Liver (tissue), 9 donors: ENCODE measurements around the gene SNX1. TPM values are rescaled to one million over a fixed set of nuclear protein-coding genes. Genes with fewer than 3 reads are reported as not detected.
"Not testable (repeated sequence)": the region's sequence is repeated elsewhere in the genome, so short reads cannot be mapped to it uniquely, and the experiment has no call there.

ENCODE experiments used
- DNase-seq: peaks from one replicate; pipeline ENCODE4 v3.0.0-alpha.2; 2017; ENCODE audit warnings: low spot score
- H3K27ac ChIP-seq, 2 donors: one replicate each; pipeline ENCODE4 v1.7.0; 2013; ENCODE audit warnings: inconsistent platforms in 2 of 2, low read length in 2 of 2, control low read depth in 1 of 2, low read depth in 1 of 2, mild to moderate bottlenecking in 1 of 2
- H3K27me3 ChIP-seq, 4 donors: one replicate each; pipeline versions ENCODE4 v1.6.1 to v1.7.0; 2013; ENCODE audit warnings: low read length in 3 of 4, inconsistent platforms in 1 of 4, mild to moderate bottlenecking in 1 of 4, moderate library complexity in 1 of 4; ENCODE audit not compliant: control insufficient read depth in 4 of 4, insufficient read depth in 4 of 4
- H3K36me3 ChIP-seq, 4 donors: one replicate each; pipeline versions ENCODE4 v1.6.1 to v1.7.0; 2013; ENCODE audit warnings: low read length in 3 of 4, mild to moderate bottlenecking in 3 of 4, low read depth in 1 of 4, moderate library complexity in 1 of 4; ENCODE audit not compliant: control insufficient read depth in 4 of 4, insufficient read depth in 3 of 4
- H3K4me1 ChIP-seq, 4 donors: one replicate each; pipeline versions ENCODE4 v1.6.1 to v1.7.0; 2013; ENCODE audit warnings: low read length in 3 of 4, mild to moderate bottlenecking in 3 of 4, moderate library complexity in 1 of 4; ENCODE audit not compliant: control insufficient read depth in 4 of 4, insufficient read depth in 4 of 4
- H3K4me3 ChIP-seq, 3 donors: one replicate each; pipeline versions ENCODE4 v1.6.1 to v1.7.0; 2013; ENCODE audit warnings: low read length in 3 of 3, control low read depth in 1 of 3, low read depth in 1 of 3, mild to moderate bottlenecking in 1 of 3
- H3K9ac ChIP-seq, 2 donors: one replicate each; pipeline ENCODE4 v1.7.0; 2013; ENCODE audit warnings: low read length in 2 of 2, mild to moderate bottlenecking in 2 of 2, moderate library complexity in 2 of 2, control low read depth in 1 of 2, low read depth in 1 of 2
- H3K9me3 ChIP-seq, 4 donors: one replicate each; pipeline versions ENCODE4 v1.6.1 to v1.7.0; 2013; ENCODE audit warnings: low read length in 3 of 4; ENCODE audit not compliant: control insufficient read depth in 4 of 4
- EGR1 ChIP-seq, 2 donors: IDR thresholded peaks; 2 replicates each; pipeline ENCODE4 v1.6.1; 2016 to 2018; ENCODE audit warnings: antibody characterized with exemption in 2 of 2, low read depth in 2 of 2
- FOXA2 ChIP-seq: IDR thresholded peaks from 2 replicates; pipeline ENCODE4 v1.6.1; 2016; ENCODE audit warnings: antibody characterized with exemption
- GABPA ChIP-seq, 2 donors: IDR thresholded peaks in 1 of 2; conservative IDR thresholded peaks in 1 of 2; 2 replicates each; pipeline ENCODE4 v1.6.1; 2016; ENCODE audit warnings: antibody characterized with exemption in 2 of 2, mild to moderate bottlenecking in 1 of 2, moderate library complexity in 1 of 2
- HNF4A ChIP-seq, 2 donors: conservative IDR thresholded peaks; 2 replicates each; pipeline ENCODE4 v1.6.1; 2016; ENCODE audit warnings: antibody characterized with exemption in 2 of 2, mild to moderate bottlenecking in 2 of 2
- HNF4G ChIP-seq: IDR thresholded peaks from 2 replicates; pipeline ENCODE4 v1.6.1; 2016; ENCODE audit warnings: antibody characterized with exemption
- JUND ChIP-seq, 2 donors: IDR thresholded peaks; 2 replicates each; pipeline ENCODE4 v1.6.1; 2016; ENCODE audit warnings: antibody characterized with exemption in 2 of 2
- RAD21 ChIP-seq, 2 donors: IDR thresholded peaks; 2 replicates each; pipeline ENCODE4 v1.6.1; 2016; ENCODE audit warnings: antibody characterized with exemption in 2 of 2, mild to moderate bottlenecking in 2 of 2
- RXRA ChIP-seq, 2 donors: IDR thresholded peaks; 2 replicates each; pipeline ENCODE4 v1.6.1; 2017 to 2018; ENCODE audit warnings: antibody characterized with exemption in 2 of 2, mild to moderate bottlenecking in 1 of 2
- SP1 ChIP-seq: IDR thresholded peaks from 2 replicates; pipeline ENCODE4 v1.6.1; 2018; ENCODE audit warnings: antibody characterized with exemption, mild to moderate bottlenecking
- TAF1 ChIP-seq: conservative IDR thresholded peaks from 2 replicates; pipeline ENCODE4 v1.6.1; 2016; ENCODE audit warnings: antibody characterized with exemption, mild to moderate bottlenecking
- YY1 ChIP-seq: IDR thresholded peaks from 2 replicates; pipeline ENCODE4 v1.6.1; 2016; ENCODE audit warnings: antibody characterized with exemption, mild to moderate bottlenecking
- WGBS: extraction: QIAGEN DNeasy Blood & Tissue Kit; methylation state at CpG from one replicate; pipeline ENCODE4 v1.1.7; 2013; 5-methylcytosine and 5-hydroxymethylcytosine counted together
- polyA plus RNA-seq, 2 donors: library from polyadenylated mRNA; stranded (reverse) in 1 of 2; unstranded in 1 of 2; fragments of 200-250 nt in 1 of 2; fragments of >200 nt in 1 of 2; fragmentation: Nextera tagmentation in 1 of 2; extraction: Ambion mirVana in 1 of 2; gene quantifications; one replicate each; pipeline versions ENCODE4 v1.2.1 to v1.2.3, GENCODE V29; 2013 to 2015
- total RNA-seq, 2 donors: library from RNA; depleted of rRNA; stranded (reverse); fragments of >200 nt; gene quantifications; one replicate each; pipeline ENCODE4 v1.2.3, GENCODE V29; 2014
- TF ChIP-seq, protein P1 (sequence below): IDR thresholded peaks from 2 replicates; pipeline ENCODE4 v1.6.1; 2016; ENCODE audit warnings: antibody characterized with exemption
- TF ChIP-seq, protein P2 (sequence below): IDR thresholded peaks from 2 replicates; pipeline ENCODE4 v1.6.1; 2016; ENCODE audit warnings: antibody characterized with exemption
- TF ChIP-seq, protein P3 (sequence below): IDR thresholded peaks from 2 replicates; pipeline ENCODE4 v1.6.1; 2016; ENCODE audit warnings: antibody characterized with exemption, mild to moderate bottlenecking
- TF ChIP-seq, protein P4 (sequence below): IDR thresholded peaks from 2 replicates; pipeline ENCODE4 v1.6.1; 2016; ENCODE audit warnings: antibody characterized with exemption
- TF ChIP-seq, protein P5 (sequence below): fragments of 150-350 bp; IDR thresholded peaks from 2 replicates; pipeline ENCODE4 v1.5.1; 2017; ENCODE audit warnings: improper control_type of control experiment, low read depth, low read length; ENCODE audit not compliant: missing input control
- donor health status: healthy.
- donor health status: healthy.
- donor health status: healthy.
- donor health status: healthy.
- donor health status: healthy.

The SNX1 gene
- total and polyA plus RNA-seq, 4 donors, result 40.0 to 67.4 (median 45.0) TPM

DNA sequence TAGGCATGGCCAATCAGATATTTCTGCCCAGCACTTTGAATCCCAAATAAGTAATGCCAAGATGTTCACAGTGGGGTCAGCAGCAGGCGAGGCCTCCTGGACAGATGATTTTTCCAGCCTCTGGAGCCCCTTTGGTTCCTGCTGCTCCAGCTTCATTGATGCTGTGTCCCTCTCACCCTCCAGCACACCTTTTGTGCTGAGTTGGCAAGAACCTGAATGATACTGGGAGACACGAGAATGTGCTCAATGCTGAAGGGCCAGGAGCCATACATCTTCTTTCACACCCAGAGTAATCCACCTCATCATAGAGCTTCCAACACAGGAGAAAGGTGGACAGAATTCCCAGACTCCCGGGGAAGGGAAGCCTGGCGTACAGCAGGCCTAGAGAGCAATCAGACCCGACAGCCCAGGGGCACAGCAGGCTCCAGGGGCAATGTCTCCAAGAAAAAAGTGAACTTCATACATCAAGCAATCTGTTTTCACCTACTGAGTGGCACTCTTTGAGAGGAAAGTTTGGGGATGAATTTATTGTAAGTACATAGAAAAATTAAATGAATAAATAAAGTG lies 42.8 kb upstream of the SNX1 start (continued):
- TF ChIP-seq EGR1 (IDR thresholded peaks at IDR 0.05; ENCODE audit: low read depth in 2 of 2), result no peak
- TF ChIP-seq, protein P1, sequence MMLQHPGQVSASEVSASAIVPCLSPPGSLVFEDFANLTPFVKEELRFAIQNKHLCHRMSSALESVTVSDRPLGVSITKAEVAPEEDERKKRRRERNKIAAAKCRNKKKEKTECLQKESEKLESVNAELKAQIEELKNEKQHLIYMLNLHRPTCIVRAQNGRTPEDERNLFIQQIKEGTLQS, result no peak

DNA sequence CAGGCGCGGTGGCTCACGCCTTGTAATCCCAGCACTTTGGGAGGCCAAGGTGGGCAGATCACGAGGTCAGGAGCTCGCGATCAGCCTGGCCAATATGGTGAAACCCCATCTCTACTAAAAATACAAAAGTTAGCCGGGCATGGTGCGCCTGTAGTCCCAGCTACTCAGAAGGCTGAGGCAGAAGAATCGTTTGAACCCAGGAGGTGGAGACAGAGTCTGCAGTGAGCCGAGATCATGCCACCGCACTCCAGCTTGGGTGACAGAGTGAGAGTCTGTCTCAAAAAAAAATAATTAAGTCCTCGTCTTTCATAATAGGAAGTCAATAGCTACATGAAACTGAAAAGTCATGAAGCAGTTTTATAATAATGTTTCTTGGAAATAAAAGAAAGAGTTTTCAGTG lies 42.1 kb upstream of the SNX1 start:
- not testable (repeated sequence) for H3K4me3 ChIP-seq, DNase-seq, H3K36me3 ChIP-seq, H3K4me1 ChIP-seq, H3K9me3 ChIP-seq, H3K9ac ChIP-seq, H3K27me3 ChIP-seq, H3K27ac ChIP-seq
- WGBS, result 93% methylated on average over 12 of the region's 12 CpGs

DNA sequence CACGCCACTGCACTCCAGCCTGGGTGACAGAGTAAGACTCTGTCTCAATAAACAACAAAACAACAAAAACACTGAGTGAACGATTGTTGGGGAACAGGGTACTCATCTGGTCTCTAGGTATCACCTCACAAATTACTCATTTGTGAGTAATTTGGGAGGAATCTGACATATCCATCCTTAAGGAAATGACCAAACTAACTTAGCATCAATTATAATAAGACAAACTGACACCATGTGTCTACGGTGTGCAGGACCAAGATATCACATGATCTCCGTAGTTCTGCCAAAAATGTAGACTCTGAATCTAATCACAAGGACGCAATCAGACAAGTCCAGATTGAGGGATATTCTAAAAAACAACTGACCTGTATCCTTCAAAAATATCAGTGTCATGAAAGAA lies 37.5 kb upstream of the SNX1 start:
- Histone ChIP-seq H3K4me3 (no peak overlapping the region), H3K9ac (no peak overlapping the region), H3K9me3 (no peaks in the 10 kb centered on the region), H3K36me3 (no peaks in the 10 kb centered on the region), H3K4me1 (no peaks in the 10 kb centered on the region), H3K27ac (no peak overlapping the region), H3K27me3 (no peaks in the 10 kb centered on the region)
- TF ChIP-seq TAF1, result no peak
- no peak for TF ChIP-seq GABPA (IDR thresholded peaks at IDR 0.05 in 1 of 2, conservative IDR thresholded peaks at IDR 0.05 in 1 of 2)
- TF ChIP-seq, protein P2, sequence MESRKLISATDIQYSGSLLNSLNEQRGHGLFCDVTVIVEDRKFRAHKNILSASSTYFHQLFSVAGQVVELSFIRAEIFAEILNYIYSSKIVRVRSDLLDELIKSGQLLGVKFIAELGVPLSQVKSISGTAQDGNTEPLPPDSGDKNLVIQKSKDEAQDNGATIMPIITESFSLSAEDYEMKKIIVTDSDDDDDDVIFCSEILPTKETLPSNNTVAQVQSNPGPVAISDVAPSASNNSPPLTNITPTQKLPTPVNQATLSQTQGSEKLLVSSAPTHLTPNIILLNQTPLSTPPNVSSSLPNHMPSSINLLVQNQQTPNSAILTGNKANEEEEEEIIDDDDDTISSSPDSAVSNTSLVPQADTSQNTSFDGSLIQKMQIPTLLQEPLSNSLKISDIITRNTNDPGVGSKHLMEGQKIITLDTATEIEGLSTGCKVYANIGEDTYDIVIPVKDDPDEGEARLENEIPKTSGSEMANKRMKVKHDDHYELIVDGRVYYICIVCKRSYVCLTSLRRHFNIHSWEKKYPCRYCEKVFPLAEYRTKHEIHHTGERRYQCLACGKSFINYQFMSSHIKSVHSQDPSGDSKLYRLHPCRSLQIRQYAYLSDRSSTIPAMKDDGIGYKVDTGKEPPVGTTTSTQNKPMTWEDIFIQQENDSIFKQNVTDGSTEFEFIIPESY, result no peak
- TF ChIP-seq, protein P1, result no peak
- no peak for TF ChIP-seq HNF4G
- no peak for TF ChIP-seq EGR1 (IDR thresholded peaks at IDR 0.05; ENCODE audit: low read depth in 2 of 2)
- TF ChIP-seq SP1, result no peak
- no peak for TF ChIP-seq YY1
- TF ChIP-seq JUND (IDR thresholded peaks at IDR 0.05), result no peak
- TF ChIP-seq, protein P3, sequence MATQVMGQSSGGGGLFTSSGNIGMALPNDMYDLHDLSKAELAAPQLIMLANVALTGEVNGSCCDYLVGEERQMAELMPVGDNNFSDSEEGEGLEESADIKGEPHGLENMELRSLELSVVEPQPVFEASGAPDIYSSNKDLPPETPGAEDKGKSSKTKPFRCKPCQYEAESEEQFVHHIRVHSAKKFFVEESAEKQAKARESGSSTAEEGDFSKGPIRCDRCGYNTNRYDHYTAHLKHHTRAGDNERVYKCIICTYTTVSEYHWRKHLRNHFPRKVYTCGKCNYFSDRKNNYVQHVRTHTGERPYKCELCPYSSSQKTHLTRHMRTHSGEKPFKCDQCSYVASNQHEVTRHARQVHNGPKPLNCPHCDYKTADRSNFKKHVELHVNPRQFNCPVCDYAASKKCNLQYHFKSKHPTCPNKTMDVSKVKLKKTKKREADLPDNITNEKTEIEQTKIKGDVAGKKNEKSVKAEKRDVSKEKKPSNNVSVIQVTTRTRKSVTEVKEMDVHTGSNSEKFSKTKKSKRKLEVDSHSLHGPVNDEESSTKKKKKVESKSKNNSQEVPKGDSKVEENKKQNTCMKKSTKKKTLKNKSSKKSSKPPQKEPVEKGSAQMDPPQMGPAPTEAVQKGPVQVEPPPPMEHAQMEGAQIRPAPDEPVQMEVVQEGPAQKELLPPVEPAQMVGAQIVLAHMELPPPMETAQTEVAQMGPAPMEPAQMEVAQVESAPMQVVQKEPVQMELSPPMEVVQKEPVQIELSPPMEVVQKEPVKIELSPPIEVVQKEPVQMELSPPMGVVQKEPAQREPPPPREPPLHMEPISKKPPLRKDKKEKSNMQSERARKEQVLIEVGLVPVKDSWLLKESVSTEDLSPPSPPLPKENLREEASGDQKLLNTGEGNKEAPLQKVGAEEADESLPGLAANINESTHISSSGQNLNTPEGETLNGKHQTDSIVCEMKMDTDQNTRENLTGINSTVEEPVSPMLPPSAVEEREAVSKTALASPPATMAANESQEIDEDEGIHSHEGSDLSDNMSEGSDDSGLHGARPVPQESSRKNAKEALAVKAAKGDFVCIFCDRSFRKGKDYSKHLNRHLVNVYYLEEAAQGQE, result no peak
- no peak for TF ChIP-seq HNF4A (conservative IDR thresholded peaks at IDR 0.05)
- TF ChIP-seq, protein P4, sequence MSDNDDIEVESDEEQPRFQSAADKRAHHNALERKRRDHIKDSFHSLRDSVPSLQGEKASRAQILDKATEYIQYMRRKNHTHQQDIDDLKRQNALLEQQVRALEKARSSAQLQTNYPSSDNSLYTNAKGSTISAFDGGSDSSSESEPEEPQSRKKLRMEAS, result no peak
- no peak for TF ChIP-seq RAD21 (IDR thresholded peaks at IDR 0.05)
- no peak for TF ChIP-seq FOXA2
- TF ChIP-seq, protein P5, sequence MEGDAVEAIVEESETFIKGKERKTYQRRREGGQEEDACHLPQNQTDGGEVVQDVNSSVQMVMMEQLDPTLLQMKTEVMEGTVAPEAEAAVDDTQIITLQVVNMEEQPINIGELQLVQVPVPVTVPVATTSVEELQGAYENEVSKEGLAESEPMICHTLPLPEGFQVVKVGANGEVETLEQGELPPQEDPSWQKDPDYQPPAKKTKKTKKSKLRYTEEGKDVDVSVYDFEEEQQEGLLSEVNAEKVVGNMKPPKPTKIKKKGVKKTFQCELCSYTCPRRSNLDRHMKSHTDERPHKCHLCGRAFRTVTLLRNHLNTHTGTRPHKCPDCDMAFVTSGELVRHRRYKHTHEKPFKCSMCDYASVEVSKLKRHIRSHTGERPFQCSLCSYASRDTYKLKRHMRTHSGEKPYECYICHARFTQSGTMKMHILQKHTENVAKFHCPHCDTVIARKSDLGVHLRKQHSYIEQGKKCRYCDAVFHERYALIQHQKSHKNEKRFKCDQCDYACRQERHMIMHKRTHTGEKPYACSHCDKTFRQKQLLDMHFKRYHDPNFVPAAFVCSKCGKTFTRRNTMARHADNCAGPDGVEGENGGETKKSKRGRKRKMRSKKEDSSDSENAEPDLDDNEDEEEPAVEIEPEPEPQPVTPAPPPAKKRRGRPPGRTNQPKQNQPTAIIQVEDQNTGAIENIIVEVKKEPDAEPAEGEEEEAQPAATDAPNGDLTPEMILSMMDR, result no peak
- no peak for TF ChIP-seq RXRA (IDR thresholded peaks at IDR 0.05)
- no peak for DNase-seq
- 90% methylated on average over 5 of the region's 5 CpGs for WGBS

DNA sequence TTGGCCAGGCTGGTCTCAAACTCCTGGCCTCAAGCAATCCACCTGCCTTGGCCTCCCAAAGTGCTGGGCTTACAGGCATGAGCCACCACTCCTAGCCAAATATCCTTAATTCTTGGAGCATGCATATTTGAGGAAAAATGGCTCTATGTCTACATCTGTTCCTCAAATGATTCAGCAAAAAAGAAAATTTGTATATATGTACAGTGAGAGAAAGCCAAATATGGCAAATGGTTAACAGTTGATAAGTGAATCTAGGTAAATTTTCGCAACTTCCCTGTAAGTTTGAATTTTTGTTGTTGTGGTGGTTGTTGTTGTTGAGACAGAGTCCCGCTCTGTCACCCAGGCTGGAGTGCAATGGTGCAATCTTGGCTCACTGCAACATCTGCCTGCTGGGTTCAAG lies 36.7 kb upstream of the SNX1 start:
- H3K27ac ChIP-seq, H3K4me1 ChIP-seq, H3K4me3 ChIP-seq, DNase-seq, H3K27me3 ChIP-seq, H3K9me3 ChIP-seq, H3K36me3 ChIP-seq, H3K9ac ChIP-seq: not testable (repeated sequence)
- WGBS, result 96% methylated on average over 2 of the region's 2 CpGs
